ENCODE measurements around the gene LAX1.

GRCh38 chr1:203799971-203800370 is 35.0 kb downstream of the LAX1 start:
- TF ChIP-seq POLR2AphosphoS5 (IDR thresholded peaks at IDR 0.05), result no peak
- no peak for TF ChIP-seq CTCF (IDR thresholded peaks at IDR 0.05)

Data from esophagus muscularis mucosa (tissue), 3 donors.